T47D (cell line): ENCODE data around the gene URM1.

Source experiments
- DNase-seq, 2 experiments: peaks; one replicate each; pipeline versions ENCODE4 v3.0.0 to v3.0.0-alpha.2; 2011 to 2012; ENCODE audit warnings: low read depth in 1 of 2, low spot score in 1 of 2
- JUND ChIP-seq: IDR thresholded peaks from 2 replicates; pipeline ENCODE4 v1.6.1; 2012; ENCODE audit warnings: low read depth
- in situ Hi-C: cut with HindIII; loops from 2 replicates; pipeline ENCODE4 v1.10.0; 2016; ENCODE audit warnings: low sequenced_read_pairs, low pct_unique_long_range_greater_than_20kb

Gene URM1

DNA sequence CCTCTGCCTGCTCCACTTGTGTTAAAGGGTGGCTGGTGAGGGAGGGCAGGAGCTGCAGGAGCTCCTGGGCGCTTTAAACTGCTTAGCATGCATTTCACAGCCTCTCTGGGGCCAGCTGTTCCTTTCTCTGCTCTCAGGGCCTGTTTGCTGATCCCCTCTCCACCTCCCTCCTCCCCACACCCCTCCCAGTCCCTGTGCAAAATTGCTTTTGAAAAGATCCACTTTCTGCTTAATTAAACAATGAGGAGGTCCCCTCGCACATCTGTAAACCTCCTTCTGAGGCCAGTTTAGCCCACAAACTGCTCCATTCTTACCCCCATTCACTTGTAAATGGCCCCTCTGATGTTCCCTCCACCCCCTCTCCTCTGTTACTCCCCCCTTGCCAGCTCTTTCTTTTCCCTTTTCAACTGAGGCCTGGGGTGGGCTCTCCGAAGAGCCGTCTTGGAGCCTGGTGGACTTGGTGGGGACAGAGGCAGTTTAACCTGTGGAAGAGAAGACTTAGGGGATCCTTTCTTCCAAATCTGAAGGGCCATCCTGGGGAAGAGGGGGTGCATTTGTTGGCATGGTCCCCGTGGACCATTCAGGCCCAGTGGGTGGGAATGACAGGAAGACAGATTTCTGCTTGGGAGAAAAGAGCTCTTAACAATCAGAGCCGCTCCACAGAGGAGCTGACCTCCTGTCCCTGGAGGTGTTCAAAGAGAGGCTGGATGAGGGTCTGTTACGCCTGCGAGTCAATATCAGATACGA is 12.0 kb downstream of the URM1 start:
- DNase-seq, result no peak
- TF ChIP-seq JUND, result no peak
- in situ Hi-C loops, result no loop called here

DNA sequence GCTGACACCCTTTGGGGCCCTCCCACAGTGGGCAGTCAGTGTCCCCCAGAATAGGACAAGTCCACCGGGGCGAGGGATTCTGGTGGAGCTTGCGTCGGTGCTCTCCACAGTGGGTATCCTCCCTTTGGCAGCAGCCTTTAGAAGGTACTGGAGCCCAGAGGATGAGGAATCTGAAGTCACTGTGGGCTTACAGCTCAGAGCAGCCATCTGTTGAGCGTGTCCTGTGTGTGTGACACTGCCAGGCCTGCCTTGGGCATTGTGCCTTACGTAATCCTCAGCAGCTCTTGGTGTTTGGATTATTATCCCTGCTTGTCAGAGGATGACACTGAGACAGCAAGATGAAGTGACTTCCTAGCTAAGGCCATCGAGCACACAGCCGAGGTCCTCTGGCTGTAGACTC is 12.6 kb downstream of the URM1 start:
- in situ Hi-C loops, result no loop called here
- DNase-seq, result no peak
- no peak for TF ChIP-seq JUND

GRCh38 chr9:128384801-128385495 is 13.8 kb downstream of the URM1 start:
- no peak for TF ChIP-seq JUND
- in situ Hi-C loops, result no loop called here
- no peak for DNase-seq

DNA sequence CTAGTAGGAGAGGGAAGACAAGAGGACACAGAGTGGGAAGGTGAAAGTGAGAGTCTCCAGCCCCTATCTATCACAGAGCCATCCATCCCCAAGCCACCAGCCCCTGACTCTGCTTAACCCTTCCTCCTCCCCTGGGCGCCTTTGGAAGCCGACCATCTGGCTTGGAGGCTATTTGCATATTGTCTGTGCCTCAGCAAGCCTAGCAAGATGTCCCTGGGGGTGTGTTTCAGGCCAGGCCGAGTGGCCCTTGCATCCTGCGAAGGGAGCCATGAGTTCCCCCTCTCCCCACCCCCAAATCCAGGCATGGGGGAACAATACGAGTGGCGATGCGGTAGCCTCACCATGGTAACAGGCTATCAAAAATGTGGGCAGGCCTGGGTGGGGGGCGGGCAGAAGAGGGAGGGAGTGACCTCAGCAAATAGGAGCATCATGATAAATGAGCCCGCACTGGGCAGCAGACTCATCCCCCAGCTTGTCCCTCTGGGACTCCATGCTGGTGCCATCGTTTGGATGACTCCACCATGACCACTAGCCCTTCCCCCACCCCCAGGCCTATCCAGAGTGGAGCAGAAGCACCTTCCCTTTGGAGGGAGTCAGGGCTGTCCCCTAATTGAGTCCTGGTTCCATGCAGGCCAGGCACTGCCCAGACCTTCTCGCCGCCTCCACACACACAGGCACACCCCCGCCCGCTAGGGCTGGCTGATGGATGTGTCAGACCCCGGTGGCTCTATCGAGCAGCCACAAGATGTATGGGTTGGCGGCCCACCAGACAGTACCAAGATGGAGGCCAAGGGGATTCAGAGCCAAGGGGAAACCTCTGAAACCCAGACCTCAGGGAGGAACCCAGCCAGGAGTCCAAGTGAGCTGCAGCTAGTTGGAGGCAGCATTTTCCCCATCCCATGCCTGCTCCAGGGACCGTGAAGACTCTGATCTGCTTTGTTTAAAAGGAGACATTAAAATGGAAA is 14.6 kb downstream of the URM1 start:
- no peak for DNase-seq
- no peak for TF ChIP-seq JUND
- in situ Hi-C loops, result no loop called here

DNA sequence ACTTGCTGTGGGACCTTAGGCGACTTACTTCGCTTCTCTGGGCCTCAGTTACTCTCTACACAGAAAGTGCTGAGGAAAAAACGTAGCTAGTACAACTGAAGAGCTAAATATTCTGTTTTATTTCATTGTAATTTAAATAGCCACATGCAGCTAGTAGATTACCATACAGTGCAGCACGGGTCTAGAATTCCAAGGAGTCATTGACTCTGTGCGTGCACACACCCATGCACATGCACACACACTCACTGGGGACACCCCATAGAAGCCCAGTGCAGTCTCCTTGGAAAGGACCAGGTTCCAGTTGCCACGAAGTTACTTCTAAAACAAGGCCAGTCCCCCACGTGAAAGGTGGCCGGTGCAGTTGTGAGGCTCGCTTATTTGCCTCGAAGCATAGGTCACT is 17.0 kb downstream of the URM1 start:
- TF ChIP-seq JUND, result no peak
- no peak for DNase-seq
- in situ Hi-C loops, result no loop called here

- no peak for DNase-seq
- in situ Hi-C loops, result no loop called here
- TF ChIP-seq JUND, result no peak
These were observed 18.4 kb downstream of the URM1 start for GRCh38 chr9:128389395-128390149.

DNA sequence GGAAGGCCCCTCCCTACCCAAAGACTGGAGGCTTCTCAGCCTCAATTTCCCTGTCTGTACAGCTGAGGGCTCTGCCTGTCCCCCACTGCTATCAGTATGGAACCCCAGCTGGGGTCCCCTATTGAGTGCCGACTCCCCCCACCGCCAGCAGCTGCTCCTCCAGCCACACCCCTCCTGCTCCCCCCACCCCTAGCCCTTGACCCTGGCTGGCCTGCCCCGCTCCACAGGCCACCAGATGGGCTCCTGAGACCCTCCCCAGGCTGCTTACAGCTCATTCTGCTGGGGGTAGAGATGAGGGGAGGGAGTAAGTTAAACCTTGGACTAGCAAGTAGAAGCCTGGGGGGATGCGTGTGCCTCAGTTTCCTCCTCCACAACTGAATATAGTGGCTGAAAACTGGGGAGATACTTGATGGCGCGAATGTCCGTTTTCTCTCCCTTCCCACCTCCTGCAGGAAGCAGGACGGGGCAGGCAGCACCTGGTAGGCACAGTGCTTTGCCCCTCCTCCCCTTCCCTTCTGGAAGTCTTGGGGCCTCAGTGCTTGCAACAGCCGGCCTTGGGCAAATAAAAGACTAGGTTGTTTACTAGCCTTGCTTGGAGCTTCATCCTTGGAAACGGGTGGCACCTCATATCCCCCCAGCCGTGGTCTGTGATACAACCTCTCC is 19.1 kb downstream of the URM1 start:
- no peak for DNase-seq
- TF ChIP-seq JUND, result no peak
- in situ Hi-C loops, result no loop called here

DNA sequence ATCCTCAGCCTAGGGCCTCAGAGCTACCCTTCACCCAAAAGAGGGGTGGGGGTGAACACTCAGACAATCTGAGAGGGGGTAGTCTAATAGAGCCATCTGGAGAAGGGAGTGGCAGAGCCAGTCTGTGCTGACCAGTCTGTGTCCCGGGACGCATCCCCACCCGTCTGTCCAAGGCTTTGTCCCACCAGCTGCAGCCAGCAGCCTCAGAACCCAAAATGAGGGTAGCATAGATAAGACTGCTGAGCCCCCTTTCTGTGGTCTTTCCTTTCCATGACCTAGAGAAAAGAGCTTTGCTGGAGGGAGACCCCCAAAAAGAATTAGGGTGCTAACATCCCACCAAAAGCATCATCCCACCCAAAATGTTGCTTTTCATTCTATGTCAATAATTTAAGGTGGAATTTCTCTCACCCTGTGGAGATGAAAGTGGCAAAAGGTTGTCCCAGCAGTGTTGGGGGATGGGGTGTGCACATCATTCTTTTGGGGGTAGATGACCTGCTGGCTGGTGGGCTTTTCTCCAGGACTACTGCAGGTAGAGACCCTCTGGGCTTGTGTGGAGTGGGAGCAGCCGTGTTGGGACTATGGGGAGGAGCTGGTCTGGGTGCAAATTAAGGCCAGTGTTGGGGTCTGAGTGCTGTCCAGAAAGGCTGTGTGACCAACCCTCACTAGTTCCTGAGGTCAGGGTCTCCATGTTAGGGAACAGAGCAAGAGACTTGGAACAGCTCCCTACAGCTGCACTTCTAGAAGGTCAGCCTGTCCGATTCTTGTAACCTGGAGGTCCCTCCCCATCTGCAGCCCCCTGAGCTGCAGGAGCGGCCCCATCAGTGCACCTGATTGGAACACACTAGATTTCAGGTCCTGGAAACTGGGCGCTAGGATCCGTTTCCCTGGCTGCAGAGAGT is 19.9 kb downstream of the URM1 start:
- TF ChIP-seq JUND, result no peak
- DNase-seq, result no peak
- in situ Hi-C loops, result no loop called here

GRCh38 chr9:128391956-128392301 is 20.8 kb downstream of the URM1 start:
- DNase-seq, result no peak
- in situ Hi-C loops, result no loop called here
- TF ChIP-seq JUND, result no peak

DNA sequence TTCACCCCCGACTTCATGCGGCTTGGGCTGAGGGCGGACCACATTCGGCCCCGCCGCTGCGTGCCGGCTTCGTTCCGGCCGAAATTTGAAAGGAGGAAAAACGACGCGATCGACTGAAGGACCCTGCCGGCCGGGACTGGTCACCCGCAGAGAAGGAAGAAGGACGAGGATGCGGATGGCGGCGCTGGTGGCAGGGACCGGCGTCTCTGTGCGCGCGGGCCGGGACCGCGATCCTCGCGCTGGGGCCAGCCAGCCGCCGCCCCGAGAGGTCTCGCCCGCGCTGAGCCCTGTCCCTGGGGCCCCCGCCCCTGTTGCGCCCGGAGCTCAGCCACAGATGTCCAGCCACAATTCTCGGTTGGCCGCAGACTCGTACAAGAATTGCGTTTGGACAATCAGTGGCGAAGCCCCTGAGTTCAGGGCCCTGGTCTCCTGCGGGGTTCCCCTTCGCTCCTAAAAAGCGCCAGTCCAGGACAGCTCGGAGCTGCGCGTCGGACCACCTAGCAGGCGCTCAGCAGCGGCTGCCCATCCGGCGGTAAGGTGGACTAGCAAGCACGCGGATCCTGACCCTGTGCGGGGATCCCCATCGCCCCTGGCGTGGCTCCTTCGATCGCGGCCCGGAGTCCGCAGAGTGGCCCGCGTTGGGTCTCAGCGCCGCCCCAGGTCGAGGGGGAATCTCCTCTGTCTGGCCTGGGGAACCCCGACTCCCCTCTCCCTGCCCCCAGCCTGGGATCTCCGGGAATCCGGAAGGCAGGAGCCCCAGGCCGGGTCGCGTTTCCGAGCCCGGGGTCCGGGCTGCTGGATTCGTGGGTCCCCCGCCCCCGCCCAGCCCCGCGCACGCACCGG is 21.3 kb downstream of the URM1 start:
- in situ Hi-C loops, result no loop called here
- no peak for DNase-seq
- TF ChIP-seq JUND, result no peak
